BE2C (cell line): ENCODE data around the gene CFDP1.

Experiments used
- DNase-seq: peaks from one replicate; pipeline ENCODE4 v3.0.0-alpha.2; 2020
- H3K27me3 ChIP-seq: fragments of 250-450 bp; sonication (Bioruptor Pico); 2 replicates; pipeline ENCODE4 v1.5.1; 2020; ENCODE audit warnings: mild to moderate bottlenecking
- H3K36me3 ChIP-seq: fragments of 250-450 bp; sonication (Bioruptor Pico); 2 replicates; pipeline ENCODE4 v1.5.1; 2020; ENCODE audit warnings: mild to moderate bottlenecking
- H3K4me1 ChIP-seq: fragments of 250-450 bp; sonication (Bioruptor Pico); 2 replicates; pipeline ENCODE4 v1.5.1; 2020
- H3K4me3 ChIP-seq: 2 replicates; pipeline ENCODE4 v1.5.1; 2011; ENCODE audit warnings: low read depth, low read length
- H3K9me3 ChIP-seq: fragments of 250-450 bp; sonication (Bioruptor Pico); 2 replicates; pipeline ENCODE4 v1.5.1; 2020
- TF ChIP-seq, protein P1 (sequence below): IDR thresholded peaks from 2 replicates; pipeline ENCODE4 v1.5.1; 2012; ENCODE audit warnings: mild to moderate bottlenecking, low read depth, low read length

CFDP1 gene

DNA sequence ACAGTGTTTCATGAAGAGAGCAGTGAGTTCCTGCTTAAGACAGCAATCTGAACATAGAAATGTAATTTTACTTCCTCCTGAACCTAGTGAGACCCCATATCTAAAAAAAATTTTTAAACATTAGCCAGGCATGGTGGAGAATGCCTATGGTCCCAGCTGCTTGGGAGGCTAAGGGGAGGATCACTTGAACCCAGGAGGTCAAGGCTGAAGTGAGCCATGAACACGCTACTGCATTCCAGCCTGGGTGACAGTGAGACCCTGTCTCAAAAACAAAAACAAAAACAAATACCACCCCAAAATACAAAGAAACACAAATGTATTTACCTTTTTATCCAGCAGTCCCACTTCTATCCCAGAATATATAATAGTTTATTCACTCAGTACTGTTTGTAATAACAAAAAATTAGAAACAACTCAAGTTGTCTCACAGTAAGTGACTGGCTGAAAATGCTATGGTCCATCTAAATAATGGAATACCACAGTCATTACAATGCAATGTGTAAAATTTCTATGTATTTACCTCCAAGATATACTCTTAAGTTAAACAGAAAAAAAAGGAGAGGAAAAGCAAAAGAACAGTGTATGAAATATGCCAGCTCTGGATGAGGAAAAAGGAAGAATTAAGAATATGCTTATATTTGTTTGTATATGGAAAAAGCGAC, 16.3 kb downstream of the CFDP1 start:
- H3K9me3 ChIP-seq: no peaks in the 10 kb centered on the region
- peaks cover 9% of the 10 kb centered on the region for H3K36me3 ChIP-seq
- no peak overlapping the region for H3K4me3 ChIP-seq
- TF ChIP-seq, protein P1, sequence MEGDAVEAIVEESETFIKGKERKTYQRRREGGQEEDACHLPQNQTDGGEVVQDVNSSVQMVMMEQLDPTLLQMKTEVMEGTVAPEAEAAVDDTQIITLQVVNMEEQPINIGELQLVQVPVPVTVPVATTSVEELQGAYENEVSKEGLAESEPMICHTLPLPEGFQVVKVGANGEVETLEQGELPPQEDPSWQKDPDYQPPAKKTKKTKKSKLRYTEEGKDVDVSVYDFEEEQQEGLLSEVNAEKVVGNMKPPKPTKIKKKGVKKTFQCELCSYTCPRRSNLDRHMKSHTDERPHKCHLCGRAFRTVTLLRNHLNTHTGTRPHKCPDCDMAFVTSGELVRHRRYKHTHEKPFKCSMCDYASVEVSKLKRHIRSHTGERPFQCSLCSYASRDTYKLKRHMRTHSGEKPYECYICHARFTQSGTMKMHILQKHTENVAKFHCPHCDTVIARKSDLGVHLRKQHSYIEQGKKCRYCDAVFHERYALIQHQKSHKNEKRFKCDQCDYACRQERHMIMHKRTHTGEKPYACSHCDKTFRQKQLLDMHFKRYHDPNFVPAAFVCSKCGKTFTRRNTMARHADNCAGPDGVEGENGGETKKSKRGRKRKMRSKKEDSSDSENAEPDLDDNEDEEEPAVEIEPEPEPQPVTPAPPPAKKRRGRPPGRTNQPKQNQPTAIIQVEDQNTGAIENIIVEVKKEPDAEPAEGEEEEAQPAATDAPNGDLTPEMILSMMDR: no peak
- DNase-seq: no peak
- peaks cover 18% of the 10 kb centered on the region for H3K4me1 ChIP-seq
- no peaks in the 10 kb centered on the region for H3K27me3 ChIP-seq

DNA sequence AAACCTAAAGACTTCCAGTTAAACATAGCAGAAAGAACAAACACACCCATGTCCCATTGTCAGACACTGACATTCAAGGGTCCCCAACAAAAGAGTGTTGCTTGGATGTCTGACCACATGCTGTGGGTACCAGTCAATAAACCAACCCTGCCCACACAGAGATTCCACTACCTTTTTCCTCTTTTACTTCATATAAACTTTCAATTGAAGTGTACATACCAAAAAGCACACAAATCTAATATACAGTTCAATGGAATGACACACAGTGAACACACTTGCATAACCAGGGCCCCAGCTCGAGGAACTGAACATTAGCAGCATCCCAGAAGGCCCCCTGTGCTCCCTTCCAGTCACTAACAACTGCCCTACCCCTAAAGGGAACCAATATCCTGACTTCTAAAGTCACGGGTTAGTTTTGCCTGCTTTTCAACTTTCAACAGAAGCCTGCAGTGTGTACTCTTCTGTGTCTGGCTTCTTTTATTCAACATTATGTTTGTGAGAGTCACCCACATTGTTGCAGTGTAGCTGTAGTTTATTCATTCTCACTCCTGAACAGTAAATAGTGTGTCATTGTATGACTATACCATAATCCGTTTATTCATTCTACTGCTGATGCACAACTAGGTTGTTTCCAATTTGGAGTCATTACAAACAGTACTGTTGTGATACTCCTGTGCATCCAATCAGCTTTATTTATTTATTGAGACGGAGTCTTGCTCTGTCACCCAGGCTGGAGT, 18.0 kb downstream of the CFDP1 start:
- no peaks in the 10 kb centered on the region for H3K27me3 ChIP-seq
- no peak overlapping the region for H3K4me3 ChIP-seq
- H3K4me1 ChIP-seq: peaks cover 8% of the 10 kb centered on the region
- TF ChIP-seq, protein P1: no peak
- no peaks in the 10 kb centered on the region for H3K9me3 ChIP-seq
- DNase-seq: no peak
- H3K36me3 ChIP-seq: peaks cover 20% of the 10 kb centered on the region

DNA sequence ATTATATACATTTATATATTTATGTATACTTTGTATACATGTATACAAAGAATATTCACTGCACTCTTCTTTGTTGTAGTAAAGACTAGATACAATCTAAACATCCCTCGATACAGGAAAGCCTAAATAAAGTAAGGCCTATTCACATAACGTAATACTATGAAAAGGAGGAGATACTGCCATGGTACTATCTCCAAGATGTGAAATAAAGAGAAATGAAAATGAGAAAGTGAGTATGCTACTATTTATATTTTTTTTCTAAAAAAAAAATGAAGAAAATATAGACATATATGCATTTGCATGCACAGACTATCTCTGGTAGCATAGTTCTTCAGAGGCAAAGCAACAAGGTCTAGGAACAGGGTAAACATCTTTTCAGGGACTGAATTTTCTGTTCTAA, 19.4 kb downstream of the CFDP1 start:
- Histone ChIP-seq H3K27me3 (no peaks in the 10 kb centered on the region), H3K9me3 (no peaks in the 10 kb centered on the region), H3K36me3 (peaks cover 30% of the 10 kb centered on the region), H3K4me3 (no peak overlapping the region), H3K4me1 (no peaks in the 10 kb centered on the region)
- no peak for DNase-seq
- TF ChIP-seq, protein P1: no peak

DNA sequence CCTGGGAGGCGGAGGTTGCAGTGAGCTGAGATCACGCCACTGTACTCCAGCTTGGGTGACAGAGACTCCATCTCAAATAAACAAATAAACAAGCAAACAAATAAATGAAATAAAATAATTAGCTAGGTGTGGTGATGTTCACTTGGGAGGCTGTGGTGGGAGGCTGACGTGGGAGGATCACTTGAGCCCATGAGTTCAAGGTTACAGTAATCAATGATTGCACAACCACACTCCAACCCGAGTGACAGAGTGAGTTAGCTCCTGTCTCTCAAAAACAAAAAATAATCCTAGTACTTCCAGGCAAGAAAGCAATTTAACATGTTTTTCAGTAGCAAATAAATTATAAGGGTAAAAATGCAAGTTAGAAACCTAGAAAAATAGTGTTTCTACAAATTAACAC, 26.4 kb downstream of the CFDP1 start:
- Histone ChIP-seq H3K36me3 (peaks cover 33% of the 10 kb centered on the region), H3K27me3 (no peaks in the 10 kb centered on the region), H3K9me3 (no peaks in the 10 kb centered on the region), H3K4me3 (no peak overlapping the region), H3K4me1 (no peaks in the 10 kb centered on the region)
- TF ChIP-seq, protein P1: no peak
- no peak for DNase-seq

- peaks cover 15% of the 10 kb centered on the region for H3K36me3 ChIP-seq
- no peaks in the 10 kb centered on the region for H3K9me3 ChIP-seq
- H3K27me3 ChIP-seq: no peaks in the 10 kb centered on the region
- TF ChIP-seq, protein P1: peak; percentile 61
- no peak overlapping the region for H3K4me3 ChIP-seq
- DNase-seq: peak; percentile 13
- H3K4me1 ChIP-seq: no peaks in the 10 kb centered on the region
These were observed 30.4 kb downstream of the CFDP1 start for GRCh38 chr16:75402821-75403475.
